Epithelial cell of esophagus (primary cell): ENCODE data around the gene KIF23.
A peak's percentile ranks its signal among the peaks of the same experiment; 100 is the strongest.

Source experiments
- DNase-seq: peaks from one replicate; pipeline ENCODE4 v3.0.0; 2010; ENCODE audit warnings: low read depth
- H3K4me3 ChIP-seq: 2 replicates; pipeline ENCODE4 v1.5.1; 2011; ENCODE audit warnings: mild to moderate bottlenecking, low read length, control low read depth
- TF ChIP-seq, protein P1 (sequence below): IDR thresholded peaks from 2 replicates; pipeline ENCODE4 v1.5.1; 2011; ENCODE audit warnings: low read depth, mild to moderate bottlenecking, low read length, control low read depth, inconsistent platforms; ENCODE audit not compliant: insufficient read depth; ENCODE audit errors: missing control alignments

Gene KIF23

DNA sequence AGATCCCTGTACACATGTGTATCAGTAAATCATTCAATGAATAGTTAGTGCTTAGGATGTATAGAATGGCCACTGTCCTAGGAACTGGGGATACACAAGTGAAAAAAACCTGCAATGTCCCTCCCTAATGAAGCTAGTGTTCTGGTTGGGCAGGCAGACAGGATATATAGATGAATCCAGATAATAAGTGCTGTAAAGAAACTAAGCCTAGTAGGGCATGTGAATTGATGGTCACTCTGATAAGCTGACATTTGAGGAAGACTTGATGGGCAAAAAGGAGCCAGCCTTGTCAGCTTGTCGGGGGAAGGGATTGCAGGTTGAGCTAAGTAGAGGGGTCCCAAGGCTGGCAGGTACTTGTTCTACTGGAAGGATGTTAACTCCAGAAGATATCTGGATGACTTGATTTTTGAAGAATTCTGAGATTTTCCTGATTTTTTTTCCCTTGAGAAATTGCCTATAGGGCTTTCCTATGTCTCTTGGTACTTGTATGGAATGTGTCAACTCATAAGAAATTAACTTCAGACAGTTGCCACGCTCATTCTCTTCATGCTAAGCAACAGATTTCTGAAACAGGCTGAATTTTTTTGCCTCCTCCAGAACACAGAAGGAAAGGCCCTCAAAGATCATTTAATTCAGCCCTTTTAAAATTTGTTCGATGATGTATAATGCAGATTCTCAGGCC is 6.3 kb upstream of the KIF23 start:
- TF ChIP-seq, protein P1, sequence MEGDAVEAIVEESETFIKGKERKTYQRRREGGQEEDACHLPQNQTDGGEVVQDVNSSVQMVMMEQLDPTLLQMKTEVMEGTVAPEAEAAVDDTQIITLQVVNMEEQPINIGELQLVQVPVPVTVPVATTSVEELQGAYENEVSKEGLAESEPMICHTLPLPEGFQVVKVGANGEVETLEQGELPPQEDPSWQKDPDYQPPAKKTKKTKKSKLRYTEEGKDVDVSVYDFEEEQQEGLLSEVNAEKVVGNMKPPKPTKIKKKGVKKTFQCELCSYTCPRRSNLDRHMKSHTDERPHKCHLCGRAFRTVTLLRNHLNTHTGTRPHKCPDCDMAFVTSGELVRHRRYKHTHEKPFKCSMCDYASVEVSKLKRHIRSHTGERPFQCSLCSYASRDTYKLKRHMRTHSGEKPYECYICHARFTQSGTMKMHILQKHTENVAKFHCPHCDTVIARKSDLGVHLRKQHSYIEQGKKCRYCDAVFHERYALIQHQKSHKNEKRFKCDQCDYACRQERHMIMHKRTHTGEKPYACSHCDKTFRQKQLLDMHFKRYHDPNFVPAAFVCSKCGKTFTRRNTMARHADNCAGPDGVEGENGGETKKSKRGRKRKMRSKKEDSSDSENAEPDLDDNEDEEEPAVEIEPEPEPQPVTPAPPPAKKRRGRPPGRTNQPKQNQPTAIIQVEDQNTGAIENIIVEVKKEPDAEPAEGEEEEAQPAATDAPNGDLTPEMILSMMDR: no peak
- no peak for DNase-seq

DNA sequence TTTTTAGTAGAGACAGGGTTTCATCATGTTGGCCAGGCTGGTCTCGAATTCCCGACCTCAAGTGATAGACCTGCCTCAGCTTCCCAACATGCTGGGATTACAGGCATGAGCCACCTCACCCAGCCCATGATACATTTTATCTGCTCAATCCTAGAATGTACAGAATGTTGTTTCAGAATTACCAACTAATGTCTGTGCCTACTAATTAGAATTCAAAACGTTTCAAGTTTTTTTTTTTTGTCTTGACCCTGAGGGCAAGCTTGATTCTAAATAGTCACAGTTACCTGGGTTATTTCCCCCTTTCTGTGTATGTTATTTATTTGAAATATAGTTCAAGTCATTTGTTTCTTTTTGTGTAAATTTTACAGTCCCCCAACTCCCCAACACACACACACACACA is 5.3 kb upstream of the KIF23 start:
- TF ChIP-seq, protein P1: no peak
- no peak for DNase-seq
- H3K4me3 ChIP-seq: no peak overlapping the region

More for the DNA sequence above, 6.3 kb upstream of the KIF23 start:
- H3K4me3 ChIP-seq: no peak overlapping the region

GRCh38 chr15:69410248-69410874 is 3.8 kb upstream of the KIF23 start:
- TF ChIP-seq, protein P1: peak; percentile 91
- no peak overlapping the region for H3K4me3 ChIP-seq
- DNase-seq: peak; percentile 86

- no peak overlapping the region for H3K4me3 ChIP-seq
- no peak for DNase-seq
- TF ChIP-seq, protein P1: no peak
Observed at GRCh38 chr15:69412274-69412673, 1.9 kb upstream of the KIF23 start.

DNA sequence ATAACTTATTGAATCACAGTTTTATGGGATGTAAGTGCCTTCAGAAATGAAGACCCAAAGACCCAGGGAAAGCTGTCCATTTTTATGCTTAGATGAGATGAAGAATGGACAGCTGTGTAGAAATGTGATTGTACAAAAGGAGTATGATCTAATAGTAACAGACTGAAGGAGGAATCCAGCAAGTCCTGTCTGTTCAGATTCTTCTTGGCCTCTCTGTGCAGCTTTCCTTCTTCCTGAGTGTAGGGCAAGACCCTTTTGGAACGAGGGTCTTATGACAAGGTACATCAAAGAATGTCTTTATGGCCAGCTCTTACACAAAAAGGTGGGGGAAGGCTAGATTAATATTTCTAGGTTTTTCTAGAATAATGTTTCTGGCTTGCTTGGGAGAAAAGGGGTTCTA is 1.4 kb upstream of the KIF23 start:
- H3K4me3 ChIP-seq: no peak overlapping the region
- TF ChIP-seq, protein P1: no peak
- DNase-seq: peak; percentile 41

- peak; percentile 85 for DNase-seq
- TF ChIP-seq, protein P1: no peak
- H3K4me3 ChIP-seq: peak overlapping the region; percentile 68
Observed at GRCh38 chr15:69414701-69415167, 585 bp downstream of the KIF23 start.

GRCh38 chr15:69415381-69415780 is 1.2 kb downstream of the KIF23 start:
- peak overlapping the region; percentile 68 for H3K4me3 ChIP-seq
- no peak for DNase-seq
- TF ChIP-seq, protein P1: no peak
